Ascending aorta (tissue), 2 donors: ENCODE measurements around the gene UBE2M. TPM values are rescaled to one million over a fixed set of nuclear protein-coding genes. Genes with fewer than 3 reads are reported as not detected.

Experiments used
- DNase-seq, 2 donors: peaks; one replicate each; pipeline ENCODE4 v3.0.0-alpha.2; 2019; ENCODE audit warnings: low spot score in 2 of 2
- H3K27ac ChIP-seq, 2 donors: fragments of 200-600 bp; sonication (generic); one replicate each; pipeline ENCODE4 v1.5.1; 2016 to 2017; ENCODE audit warnings: mild to moderate bottlenecking in 1 of 2
- H3K27me3 ChIP-seq: fragments of 200-600 bp; sonication (generic); one replicate; pipeline ENCODE4 v1.5.1; 2017
- H3K36me3 ChIP-seq, 2 donors: fragments of 200-600 bp; sonication (generic); one replicate each; pipeline ENCODE4 v1.5.1; 2016
- H3K4me1 ChIP-seq, 2 donors: fragments of 200-600 bp; sonication (generic); one replicate each; pipeline ENCODE4 v1.5.1; 2016 to 2017; ENCODE audit warnings: mild to moderate bottlenecking in 1 of 2
- H3K4me3 ChIP-seq, 2 donors: fragments of 200-600 bp; sonication (generic); one replicate each; pipeline ENCODE4 v1.5.1; 2016 to 2017; ENCODE audit warnings: mild to moderate bottlenecking in 1 of 2
- H3K9me3 ChIP-seq, 2 donors: fragments of 200-600 bp; sonication (generic); one replicate each; pipeline ENCODE4 v1.5.1; 2016
- intact Hi-C: fragments of 100-400 bp; cut with DNase I; formaldehyde crosslinking; loops from one replicate; pipeline ENCODE4 v1.15.1; 2023
- total RNA-seq: library from RNA; depleted of rRNA; stranded (reverse); fragments of >200 nt; gene quantifications from one replicate; pipeline ENCODE4 v1.1.0, GENCODE V29; 2016
- TF ChIP-seq, protein P1 (sequence below), 3 experiments: fragments of 200-600 bp in 2 of 3; fragments of 450-650 bp in 1 of 3; sonication (generic) in 2 of 3; IDR thresholded peaks; one replicate each; pipeline ENCODE4 v1.5.1; 2016 to 2019; ENCODE audit warnings: antibody characterized with exemption in 3 of 3, mild to moderate bottlenecking in 1 of 3, moderate library complexity in 1 of 3

The UBE2M gene
- total RNA-seq, 1 donor from 2014 or later, result 14.8 TPM

DNA sequence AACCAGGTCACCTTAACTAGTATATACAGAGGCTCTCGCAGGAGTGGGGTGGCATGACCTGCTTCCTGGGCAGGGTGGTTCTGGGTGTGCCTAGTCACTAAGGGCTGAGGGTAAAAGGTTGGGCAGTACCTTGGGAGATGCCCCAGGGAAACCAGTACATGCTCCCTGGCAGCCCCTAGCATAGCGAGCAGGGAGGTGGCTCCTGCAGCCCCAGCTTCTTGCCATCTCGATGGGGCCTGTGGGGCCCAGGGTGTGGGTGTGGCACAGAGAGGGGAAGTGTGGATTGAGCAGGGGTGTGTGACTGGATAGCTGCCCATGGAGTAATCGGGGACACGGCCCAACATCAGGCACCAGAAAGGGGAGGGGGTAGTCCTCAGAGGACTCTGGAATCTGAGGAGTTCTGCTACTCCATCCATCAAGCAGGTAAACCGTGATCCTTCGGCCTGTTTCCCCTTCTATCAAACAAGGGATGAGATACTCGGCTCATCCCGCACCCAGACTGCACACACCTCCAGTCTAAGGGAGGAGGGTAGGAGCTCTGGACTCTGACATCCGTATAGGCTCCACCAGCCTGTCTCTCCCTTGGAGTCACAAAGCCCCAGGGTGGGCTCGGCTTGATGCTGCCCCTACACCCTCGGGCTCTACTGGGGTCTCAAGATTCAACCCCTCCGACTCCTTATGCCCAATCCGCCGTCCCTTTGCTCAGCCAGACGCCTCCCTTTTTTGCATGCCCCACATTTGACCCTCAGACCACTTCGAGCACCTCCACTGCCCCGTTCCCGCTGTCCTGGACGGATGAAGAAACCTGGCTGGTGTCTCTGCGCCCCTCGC, 39.9 kb downstream of the UBE2M start:
- Histone ChIP-seq H3K36me3 (peaks cover 24 to 26% of the 10 kb centered on the region in 2 donors), H3K9me3 (no peaks in the 10 kb centered on the region), H3K4me3 (peak overlapping the region; percentile 87 to 90), H3K4me1 (peaks cover 20 to 35% of the 10 kb centered on the region in 2 donors), H3K27me3 (no peaks in the 10 kb centered on the region), H3K27ac (peak overlapping the region; percentile 94 to 96)
- DNase-seq, result no peak
- TF ChIP-seq, protein P1, sequence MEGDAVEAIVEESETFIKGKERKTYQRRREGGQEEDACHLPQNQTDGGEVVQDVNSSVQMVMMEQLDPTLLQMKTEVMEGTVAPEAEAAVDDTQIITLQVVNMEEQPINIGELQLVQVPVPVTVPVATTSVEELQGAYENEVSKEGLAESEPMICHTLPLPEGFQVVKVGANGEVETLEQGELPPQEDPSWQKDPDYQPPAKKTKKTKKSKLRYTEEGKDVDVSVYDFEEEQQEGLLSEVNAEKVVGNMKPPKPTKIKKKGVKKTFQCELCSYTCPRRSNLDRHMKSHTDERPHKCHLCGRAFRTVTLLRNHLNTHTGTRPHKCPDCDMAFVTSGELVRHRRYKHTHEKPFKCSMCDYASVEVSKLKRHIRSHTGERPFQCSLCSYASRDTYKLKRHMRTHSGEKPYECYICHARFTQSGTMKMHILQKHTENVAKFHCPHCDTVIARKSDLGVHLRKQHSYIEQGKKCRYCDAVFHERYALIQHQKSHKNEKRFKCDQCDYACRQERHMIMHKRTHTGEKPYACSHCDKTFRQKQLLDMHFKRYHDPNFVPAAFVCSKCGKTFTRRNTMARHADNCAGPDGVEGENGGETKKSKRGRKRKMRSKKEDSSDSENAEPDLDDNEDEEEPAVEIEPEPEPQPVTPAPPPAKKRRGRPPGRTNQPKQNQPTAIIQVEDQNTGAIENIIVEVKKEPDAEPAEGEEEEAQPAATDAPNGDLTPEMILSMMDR (IDR thresholded peaks at IDR 0.05), result peak in 2 of 3 experiments; percentile 45 to 63
- intact Hi-C loops, result loop anchor here (1.0 to 2.0 kb wide), 10 partner anchors 19 to 191 kb away; partner anchors contain the start of genes CHMP2A, RPS5, TRIM28 and ZNF132

DNA sequence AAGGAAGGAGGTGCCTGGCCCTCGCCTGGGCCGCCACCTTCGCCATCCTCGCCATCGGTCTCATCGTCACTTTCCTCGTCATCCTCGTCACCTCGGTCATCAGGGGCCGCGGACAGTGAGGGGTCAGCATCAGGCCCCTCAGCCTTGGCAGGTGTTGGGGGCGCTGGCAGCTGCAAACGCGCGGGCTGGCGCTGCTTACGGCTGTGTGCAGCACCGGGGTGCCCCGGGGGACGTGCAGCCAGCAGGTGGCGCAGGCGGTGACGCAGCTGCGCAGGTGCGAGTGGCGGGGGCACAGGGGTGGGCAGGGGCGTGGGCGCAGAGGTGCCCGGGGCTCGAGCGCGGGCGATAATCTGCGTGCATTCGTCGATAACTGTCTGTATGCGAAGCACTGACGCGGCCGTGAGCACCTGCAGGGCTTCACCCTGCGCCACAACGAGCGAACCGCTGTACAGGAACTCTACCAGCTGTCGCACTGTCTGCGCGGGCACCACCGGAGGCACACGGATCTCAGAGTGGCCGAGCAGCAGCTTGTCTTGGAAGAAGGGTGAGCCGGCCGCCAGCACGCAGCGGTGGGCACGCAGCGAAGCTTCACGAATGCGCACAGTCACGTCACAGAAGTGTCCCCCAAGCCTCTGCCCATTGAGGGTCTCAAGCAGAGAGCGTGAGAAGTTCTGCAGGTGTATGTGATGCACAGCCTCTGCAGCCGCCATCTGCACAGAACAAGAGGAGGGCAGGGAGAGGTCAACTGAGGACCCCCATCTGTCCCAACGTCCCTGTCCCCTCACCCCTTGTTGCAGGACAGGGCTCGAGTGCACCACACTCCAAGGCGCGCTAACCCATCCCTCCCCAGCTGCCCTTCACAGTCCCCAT, 41.2 kb downstream of the UBE2M start:
- TF ChIP-seq, protein P1 (IDR thresholded peaks at IDR 0.05), result no peak
- H3K27ac ChIP-seq, result no peak overlapping the region
- intact Hi-C loops, result no loop called here
- H3K4me3 ChIP-seq, result no peak overlapping the region
- H3K4me1 ChIP-seq, result peaks cover 20 to 35% of the 10 kb centered on the region in 2 donors
- no peaks in the 10 kb centered on the region for H3K9me3 ChIP-seq
- no peak for DNase-seq
- no peaks in the 10 kb centered on the region for H3K27me3 ChIP-seq
- peaks cover 24 to 26% of the 10 kb centered on the region in 2 donors for H3K36me3 ChIP-seq

DNA sequence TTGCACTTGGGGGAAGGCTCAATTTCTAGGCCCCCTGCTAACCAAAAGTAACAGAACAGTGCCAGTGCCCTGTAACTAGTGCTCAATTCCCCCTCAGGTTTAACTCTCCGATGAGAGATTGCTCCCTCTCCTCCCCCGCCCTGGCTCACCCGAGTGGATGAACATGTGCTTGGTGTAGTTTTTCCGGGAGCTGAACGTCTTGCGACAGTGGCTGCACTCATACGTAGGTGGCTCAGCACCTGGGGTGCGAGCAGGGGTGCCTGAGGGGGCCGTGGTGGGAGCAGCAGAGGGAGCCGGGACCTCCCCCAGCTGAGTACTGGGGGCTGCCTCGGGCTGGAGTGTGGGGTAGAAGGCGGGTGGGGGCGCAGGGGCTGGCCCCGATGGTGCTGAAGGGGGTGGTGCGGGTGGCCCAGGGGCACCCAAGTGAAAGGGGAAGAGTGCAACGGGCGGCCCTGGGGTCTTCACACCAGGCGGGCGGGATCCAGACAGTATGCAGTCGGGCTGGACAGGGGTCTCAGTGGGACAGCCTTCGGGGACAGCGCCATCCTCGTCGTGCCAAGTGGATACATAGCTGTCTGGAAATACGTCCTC, 42.1 kb downstream of the UBE2M start:
- no peak for DNase-seq
- peaks cover 20 to 35% of the 10 kb centered on the region in 2 donors for H3K4me1 ChIP-seq
- no peak overlapping the region for H3K4me3 ChIP-seq
- H3K27ac ChIP-seq, result no peak overlapping the region
- H3K36me3 ChIP-seq, result peaks cover 24 to 26% of the 10 kb centered on the region in 2 donors
- no peaks in the 10 kb centered on the region for H3K27me3 ChIP-seq
- H3K9me3 ChIP-seq, result no peaks in the 10 kb centered on the region
- intact Hi-C loops, result no loop called here
- TF ChIP-seq, protein P1 (IDR thresholded peaks at IDR 0.05), result no peak

DNA sequence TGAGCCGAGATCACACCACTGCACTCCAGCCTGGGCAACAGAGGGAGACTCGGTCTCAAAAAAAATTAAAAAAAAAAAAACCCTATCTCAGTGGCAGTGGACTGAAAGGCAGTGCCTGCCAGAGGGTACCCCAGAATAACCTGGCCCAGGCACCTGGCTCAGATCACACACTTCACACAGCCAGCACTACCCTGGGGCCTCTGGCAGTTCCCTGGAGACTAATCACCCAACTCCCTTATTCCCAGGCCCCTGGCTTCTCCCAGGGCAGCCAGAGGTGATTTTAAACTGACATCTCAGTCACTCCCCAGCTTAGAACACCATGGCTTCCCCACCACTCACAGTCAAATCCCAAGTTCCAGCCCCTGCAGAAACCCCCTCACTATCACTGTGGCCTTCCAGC, 43.2 kb downstream of the UBE2M start:
- TF ChIP-seq, protein P1 (IDR thresholded peaks at IDR 0.05), result no peak
- H3K4me1 ChIP-seq, result peaks cover 18 to 31% of the 10 kb centered on the region in 2 donors
- H3K27ac ChIP-seq, result no peak overlapping the region

DNA sequence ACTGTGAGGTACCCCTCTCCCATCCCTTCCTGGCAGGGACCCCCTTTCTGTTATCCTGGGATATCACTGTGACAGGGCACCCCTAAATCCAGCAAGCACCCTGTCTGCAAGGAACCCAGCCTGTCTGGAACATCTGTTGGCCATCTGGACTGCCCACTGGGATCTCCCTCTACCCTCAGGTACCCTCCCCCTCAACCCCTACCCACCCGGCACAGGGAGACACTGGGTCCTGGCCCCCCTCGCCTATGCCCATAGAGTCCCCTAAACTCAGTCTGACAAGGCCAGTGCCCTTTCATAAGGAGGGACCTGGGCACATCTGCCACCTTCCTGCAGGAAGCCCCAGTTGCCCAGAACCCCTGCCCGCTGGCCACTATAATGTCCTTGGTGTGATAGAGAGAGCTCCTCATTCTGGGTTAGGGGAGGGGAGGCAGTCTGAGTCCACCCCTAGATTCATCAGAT, 43.8 kb downstream of the UBE2M start:
- no peak for DNase-seq
- Histone ChIP-seq H3K36me3 (peaks cover 24 to 26% of the 10 kb centered on the region in 2 donors), H3K27ac (no peak overlapping the region), H3K27me3 (no peaks in the 10 kb centered on the region), H3K4me3 (peak overlapping the region; percentile 37 to 45), H3K4me1 (peaks cover 16 to 31% of the 10 kb centered on the region in 2 donors), H3K9me3 (no peaks in the 10 kb centered on the region)
- TF ChIP-seq, protein P1 (IDR thresholded peaks at IDR 0.05), result no peak
- intact Hi-C loops, result no loop called here

More for the DNA sequence above, 43.2 kb downstream of the UBE2M start:
- intact Hi-C loops, result no loop called here
- H3K27me3 ChIP-seq, result no peaks in the 10 kb centered on the region
- no peak overlapping the region for H3K4me3 ChIP-seq
- H3K36me3 ChIP-seq, result peaks cover 24 to 26% of the 10 kb centered on the region in 2 donors
- H3K9me3 ChIP-seq, result no peaks in the 10 kb centered on the region
- DNase-seq, result no peak
